Stimulated activated CD8-positive, alpha-beta memory T cell treated with anti-CD3 and anti-CD28 coated beads, Interleukin-12 subunit alpha, Interleukin-12 subunit beta, amount 100 ng/mL, for 1 hour (primary cell): ENCODE data around the gene TOR4A.
"Not testable (repeated sequence)": the region's sequence is repeated elsewhere in the genome, so short reads cannot be mapped to it uniquely, and the experiment has no call there.

Experiments used
- DNase-seq: peaks from one replicate; pipeline ENCODE4 v3.0.0-alpha.2; 2020; ENCODE audit warnings: low read depth

TOR4A gene

DNA sequence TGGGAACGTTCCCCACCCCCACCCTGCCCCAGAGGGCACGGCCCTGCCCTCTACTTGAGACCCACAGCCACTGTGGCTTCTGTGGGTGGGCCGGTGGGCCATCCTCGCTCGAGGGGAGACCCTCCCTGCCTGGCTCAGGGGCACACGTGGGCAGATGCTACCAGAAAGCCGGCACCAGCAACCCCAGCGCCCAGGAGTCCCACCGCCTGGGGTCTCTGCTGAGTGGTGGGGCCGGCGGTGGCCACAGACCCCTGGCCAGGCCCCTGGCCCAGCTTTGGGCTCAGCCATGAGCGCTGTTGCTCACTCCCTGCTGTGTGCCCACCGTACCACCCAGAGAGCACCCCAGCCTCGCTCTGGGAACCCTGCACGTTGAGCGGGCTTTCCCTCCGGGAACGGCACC is 41.1 kb downstream of the TOR4A start:
- no peak for DNase-seq

DNA sequence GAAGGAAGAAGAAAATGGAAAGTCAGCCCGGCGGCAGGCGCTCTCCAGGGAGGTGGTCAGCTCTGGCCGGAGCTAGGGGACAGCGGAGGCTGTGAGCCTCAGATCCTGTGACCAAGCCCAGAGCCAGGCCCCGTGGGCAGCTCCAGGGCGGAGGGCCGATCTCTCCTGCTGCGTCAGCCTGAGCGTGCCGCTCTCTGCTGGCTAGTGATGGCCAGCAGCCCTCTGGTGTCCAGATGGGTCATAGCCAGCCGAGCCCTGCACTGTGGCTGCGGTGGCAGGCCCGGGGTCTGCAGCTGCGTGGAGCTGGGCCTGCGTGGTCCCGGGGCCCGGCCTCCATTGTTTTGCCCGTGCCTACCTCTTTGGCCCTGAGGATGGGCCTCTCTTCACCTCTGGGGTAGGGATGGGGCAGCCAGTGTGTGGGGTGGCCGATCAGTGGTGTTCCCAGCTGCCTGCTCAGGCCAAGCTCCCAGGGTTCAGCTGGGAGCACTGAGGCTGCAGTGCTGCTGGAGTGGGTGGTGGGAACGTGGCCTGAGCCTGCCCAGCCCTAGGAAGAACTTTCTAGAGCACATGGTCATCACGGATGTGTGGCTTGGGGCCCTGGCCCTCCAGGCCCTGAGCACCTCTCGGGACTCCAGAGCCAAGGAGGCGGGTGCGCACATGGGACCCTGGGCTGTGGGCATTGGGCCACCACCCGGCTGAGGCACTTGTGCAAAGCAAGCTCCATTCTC is 41.6 kb downstream of the TOR4A start:
- DNase-seq: no peak

GRCh38 chr9:137319739-137320551 is 42.4 kb downstream of the TOR4A start:
- DNase-seq: no peak

- DNase-seq: no peak
These were observed 43.2 kb downstream of the TOR4A start for GRCh38 chr9:137320555-137321384.

GRCh38 chr9:137321726-137322361 is 44.3 kb downstream of the TOR4A start:
- DNase-seq: no peak

DNA sequence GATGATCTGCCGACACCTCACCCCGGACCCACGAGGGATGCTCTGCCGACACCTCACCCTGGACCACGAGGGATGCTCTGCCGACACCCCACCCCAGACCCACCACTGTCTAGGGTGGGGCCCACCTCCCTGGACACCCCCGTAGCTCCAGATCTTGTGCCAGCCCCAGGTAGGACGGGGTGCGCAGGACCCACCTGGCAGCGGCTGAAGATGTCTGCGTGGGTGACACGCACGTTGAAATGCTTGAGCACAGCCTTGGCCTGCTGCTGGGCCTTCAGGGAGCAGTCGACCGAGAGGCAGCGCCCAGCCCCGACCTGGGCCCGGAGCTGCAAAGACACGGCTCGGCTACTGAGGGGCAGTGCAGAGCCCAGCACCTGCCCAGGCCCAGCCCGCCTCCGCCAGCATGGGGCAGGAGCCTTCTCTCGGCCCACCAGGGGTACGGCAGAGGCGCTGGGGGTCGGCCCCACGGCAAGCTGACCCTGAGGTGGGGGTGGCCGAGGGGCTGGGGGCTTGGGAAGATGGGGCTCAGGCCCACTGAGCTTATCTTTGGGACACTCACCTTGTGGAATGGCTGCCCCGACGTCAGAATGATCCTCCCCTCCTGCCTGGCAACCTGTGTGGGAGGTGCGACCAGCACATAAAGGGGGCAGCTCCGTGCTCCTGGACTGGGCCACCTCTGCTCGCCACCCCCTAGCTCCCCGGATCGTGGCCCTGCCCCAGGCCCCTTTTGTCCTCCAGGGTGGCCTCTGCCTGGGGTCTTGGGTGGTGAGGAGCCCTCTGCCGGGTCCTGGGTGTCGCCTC is 46.2 kb downstream of the TOR4A start:
- DNase-seq: no peak

DNA sequence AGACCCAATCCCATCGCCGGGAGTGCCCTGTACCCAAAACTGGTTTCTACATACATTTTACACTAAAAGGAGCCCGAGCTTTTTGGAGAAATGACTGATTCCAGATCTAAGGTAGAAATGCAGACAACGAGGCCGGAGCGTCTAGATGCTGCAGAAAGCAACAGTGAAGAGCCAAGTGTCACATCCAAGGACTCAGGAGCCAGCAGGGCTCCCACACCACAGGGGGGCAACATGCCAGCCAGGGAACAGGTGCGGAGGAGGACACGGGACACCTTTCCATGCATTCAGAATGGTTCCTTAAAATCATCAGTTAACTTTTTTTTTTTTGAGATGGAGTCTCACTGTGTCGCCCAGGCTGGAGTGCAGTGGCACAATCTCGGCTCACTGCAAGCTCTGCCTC is 47.6 kb downstream of the TOR4A start:
- no peak for DNase-seq

GRCh38 chr9:137325799-137326198 is 48.3 kb downstream of the TOR4A start:
- DNase-seq: no peak

DNA sequence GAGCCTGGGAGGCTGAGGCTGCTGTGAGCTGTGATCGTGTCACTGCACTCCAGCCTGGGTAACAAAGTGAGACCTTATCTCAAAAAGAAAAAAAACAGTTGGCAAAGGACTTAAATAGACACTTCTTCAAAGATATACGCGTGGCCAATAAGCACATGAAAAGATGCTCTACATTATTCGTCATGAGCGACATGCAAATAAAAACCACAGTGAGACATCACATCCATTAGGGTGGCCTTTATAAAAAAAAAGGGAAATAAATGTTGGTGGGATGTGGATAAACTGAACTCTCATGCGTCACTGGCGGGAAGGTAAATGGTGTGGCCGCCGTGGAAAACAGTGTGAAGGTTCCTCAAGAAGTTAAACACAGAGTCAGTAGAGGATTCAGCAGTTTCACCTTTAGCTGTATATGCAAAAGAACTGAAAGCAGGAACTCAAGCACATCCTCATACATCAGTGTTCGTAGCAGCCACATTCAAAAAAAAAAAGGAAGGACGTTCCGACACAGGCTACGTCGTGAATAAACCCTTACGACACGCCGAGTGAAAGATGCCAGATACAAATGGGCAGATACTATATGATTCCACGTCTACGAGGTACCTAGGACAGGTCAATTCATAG is 49.0 kb downstream of the TOR4A start:
- no peak for DNase-seq

DNA sequence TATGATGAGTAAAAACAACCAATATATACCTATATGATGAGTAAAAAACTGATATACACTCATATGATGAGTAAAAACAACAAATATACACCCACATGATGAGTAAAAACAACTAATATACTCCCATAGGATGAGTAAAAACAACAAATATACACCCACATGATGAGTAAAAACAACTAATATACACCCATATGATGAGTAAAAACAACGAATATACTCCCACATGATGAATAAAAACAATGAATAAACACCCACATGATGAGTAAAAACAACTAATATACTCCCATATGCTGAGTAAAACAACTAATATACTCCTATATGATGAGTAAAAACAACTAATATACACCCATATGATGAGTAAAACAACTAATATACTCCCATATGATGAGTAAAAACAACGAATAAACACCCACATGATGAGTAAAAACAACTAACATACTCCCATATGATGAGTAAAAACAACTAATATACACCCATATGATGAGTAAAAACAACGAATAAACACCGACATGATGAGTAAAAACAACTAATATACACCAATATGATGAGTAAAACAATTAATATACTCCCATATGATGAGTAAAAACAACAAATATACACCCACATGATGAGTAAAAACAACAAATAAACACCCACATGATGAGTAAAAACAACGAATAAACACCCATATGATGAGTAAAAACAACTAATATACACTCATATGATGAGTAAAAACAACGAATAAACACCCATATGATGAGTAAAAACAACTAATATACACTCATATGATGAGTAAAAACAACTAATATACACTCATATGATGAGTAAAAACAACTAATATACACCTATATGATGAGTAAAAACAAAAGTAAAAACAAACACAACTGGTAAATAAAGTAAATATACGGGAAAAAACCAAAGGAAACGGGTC is 50.4 kb downstream of the TOR4A start:
- not testable (repeated sequence) for DNase-seq

- DNase-seq: not testable (repeated sequence)
These were observed 52.1 kb downstream of the TOR4A start for GRCh38 chr9:137329590-137329989.

GRCh38 chr9:137330689-137331088 is 53.2 kb downstream of the TOR4A start:
- DNase-seq: no peak

DNA sequence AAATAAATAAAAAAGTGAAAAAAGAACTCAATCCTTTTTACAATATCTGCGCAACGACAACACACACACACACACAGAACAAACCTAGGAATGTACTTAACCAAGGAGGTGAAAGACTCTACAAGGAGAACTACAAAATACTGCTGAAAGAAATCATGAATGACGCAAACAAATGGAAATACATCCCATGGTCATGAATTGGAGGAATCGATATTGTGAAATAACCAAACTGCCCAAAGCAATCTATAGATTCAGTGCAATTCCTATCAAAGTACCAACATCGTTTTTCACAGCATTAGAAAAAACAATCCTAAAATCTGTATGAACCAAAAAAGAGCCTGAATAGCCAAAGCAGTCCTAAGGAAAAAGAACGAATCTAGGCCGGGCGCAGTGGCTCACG is 54.4 kb downstream of the TOR4A start:
- DNase-seq: no peak
